CD4-positive, alpha-beta T cell treated with Interleukin-1 beta for 1 hour (primary cell): ENCODE results near the gene CAP2.
A peak's percentile ranks its signal among the peaks of the same experiment; 100 is the strongest.

ENCODE experiments used
- DNase-seq, 2 donors: peaks; one replicate each; pipeline ENCODE4 v3.0.0-alpha.2; 2020 to 2022

The CAP2 gene

DNA sequence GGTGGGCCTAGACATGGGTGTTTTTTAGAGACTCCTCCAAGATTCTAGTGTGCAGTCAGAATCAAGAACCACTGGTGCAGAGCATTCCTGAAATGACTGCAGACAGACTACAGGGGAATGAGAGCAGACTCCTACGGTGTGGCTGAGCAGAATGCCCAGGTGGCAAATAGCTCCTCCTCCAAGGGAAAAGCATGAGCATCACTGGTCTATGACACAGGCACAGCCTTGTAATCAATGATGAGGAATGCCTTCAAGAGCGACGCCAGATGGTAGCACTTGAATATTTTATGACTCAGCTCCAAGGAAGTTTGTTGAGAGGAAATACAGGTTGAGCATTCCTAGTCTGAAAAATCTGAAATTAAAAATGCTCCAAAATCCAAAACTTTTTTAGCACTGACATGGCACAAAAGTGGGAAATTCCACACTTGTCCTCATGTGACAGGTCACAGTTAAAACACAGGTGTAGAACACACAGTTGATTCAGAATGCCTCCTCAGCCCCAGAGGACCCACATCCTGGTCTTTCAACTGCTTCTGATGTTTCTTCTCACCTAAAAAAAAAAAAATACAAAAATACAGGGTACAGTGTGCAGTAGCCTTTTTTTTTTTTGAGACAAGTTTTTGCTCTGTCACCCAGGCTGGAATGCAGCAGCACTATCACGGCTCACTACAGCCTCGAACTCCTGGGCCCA is 196.2 kb downstream of the CAP2 start:
- DNase-seq, result peak in 1 of 2 donors; percentile 2

DNA sequence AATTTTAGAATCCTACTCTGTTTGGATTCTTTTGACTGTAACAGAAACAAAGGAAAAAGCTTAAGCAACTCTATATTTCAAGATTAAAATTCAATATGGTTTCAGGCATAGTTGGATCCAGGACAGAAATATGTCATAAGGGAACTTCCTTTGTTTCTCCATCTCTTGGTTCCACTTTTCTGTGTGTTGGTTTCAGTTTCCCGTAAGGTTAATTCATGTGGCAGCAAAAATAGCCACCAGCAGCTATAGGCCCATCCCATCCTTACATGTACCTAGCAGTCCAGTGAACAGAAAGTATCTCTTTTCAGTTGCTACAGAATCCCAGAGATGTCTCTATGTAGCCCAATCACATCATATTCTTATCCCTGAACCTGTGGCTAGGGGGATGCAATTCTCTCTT is 197.9 kb downstream of the CAP2 start:
- DNase-seq, result peak in 1 of 2 donors; percentile 11

DNA sequence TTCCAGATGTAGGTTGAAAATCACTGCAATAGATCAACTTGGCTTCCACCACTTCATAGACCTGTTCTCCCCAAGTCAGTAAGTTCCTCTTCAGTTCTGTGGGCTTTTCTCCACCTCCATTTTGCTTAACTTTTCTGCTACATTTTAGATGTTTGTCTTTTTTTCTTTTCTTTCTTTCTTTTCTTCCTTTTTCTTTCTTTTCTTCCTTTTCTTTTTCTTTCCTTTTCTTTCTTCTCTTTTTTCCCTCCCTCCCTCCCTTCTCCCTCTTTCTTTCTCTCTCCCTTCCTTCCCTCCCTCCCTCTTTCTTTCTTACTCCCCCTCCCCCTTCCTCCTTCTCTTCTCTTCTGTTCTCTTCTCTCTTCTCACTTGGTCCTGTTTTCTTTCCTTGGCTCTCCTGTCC is 199.9 kb downstream of the CAP2 start:
- DNase-seq, result no peak

DNA sequence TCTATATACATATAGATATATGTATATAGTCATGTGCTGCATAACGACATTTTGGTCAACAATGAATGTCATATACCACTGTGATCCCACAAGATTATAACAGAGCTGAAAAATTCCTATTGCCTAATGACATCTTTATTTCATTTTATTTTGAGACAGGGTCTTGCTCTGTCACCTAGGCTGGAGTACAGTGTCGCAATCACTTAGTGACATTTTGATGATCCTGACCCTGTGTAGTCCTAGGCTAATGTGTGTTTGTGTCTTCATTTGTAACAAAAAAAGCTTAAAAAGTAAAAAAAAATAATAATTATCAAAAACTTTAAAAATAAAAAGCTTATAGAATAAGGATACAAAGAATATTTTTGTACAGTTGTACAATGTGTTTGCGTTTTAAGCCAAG is 202.7 kb downstream of the CAP2 start:
- DNase-seq, result no peak

DNA sequence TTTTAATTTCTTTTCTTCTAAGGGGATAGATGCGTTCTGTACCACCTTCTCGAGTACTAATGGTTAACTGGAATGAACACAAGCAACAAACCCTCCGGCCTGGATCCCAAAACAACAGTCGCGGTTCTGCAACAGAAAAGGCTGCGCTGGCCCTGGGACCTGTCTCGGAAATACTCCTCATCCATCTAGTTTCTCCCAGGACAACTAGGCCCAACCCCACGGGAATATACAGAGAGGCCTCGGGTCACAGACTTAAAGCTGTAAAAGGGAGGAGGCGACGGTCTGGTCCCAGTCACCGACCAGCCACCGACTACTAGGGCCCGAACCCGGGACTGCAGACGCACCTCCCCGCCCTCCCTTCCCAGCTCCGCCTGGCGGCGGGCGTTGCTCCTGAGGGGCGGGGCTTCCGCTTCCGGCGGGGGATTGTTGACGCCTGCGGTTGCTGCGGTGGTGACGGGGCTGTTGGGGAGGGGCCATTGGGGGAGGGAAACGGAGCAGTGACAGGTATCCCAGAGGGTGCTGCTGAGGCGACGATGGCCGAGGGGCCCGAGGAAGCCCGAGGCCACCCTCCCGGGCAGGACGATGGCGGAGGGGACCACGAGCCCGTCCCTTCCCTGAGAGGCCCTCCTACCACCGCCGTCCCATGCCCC is 206.6 kb downstream of the CAP2 start, which contains the start of gene FAM8A1:
TSS of gene FAM8A1 (plus strand) at position 426 of the 650 bp plus-strand sequence. CDS start at position 534, 108 bp downstream.
- DNase-seq, result peak; percentile 94

DNA sequence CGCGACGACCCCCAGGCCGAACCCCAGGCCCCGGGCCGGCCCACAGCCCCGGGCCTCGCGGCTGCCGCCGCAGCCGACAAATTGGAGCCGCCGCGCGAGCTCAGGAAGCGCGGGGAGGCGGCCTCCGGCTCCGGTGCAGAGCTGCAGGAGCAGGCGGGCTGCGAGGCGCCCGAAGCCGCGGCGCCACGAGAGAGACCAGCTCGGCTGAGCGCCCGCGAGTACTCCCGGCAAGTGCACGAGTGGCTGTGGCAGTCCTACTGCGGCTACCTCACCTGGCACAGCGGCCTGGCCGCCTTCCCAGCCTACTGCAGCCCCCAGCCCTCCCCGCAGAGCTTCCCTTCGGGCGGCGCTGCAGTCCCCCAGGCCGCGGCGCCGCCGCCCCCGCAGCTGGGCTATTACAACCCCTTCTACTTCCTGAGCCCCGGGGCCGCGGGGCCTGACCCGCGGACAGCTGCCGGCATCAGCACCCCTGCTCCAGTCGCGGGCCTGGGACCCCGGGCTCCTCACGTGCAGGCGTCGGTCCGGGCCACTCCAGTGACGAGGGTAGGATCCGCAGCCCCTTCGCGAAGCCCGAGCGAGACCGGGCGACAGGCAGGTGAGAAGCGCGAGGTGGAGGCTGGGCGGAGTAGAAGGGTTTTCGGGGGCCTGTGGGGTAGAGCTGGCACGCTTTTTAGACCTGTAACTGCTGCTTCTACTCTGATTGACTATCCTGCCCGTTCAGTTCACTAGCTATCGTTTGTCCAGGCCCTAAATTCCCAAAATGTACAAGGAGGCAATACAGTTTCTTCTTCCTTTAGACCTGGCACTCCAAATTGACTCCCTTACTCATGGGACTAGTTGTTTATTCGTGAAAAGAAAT is 207.4 kb downstream of the CAP2 start:
- DNase-seq, result peak; percentile 21 to 42

GRCh38 chr6:17601386-17601703 is 207.9 kb downstream of the CAP2 start:
- DNase-seq, result no peak

DNA sequence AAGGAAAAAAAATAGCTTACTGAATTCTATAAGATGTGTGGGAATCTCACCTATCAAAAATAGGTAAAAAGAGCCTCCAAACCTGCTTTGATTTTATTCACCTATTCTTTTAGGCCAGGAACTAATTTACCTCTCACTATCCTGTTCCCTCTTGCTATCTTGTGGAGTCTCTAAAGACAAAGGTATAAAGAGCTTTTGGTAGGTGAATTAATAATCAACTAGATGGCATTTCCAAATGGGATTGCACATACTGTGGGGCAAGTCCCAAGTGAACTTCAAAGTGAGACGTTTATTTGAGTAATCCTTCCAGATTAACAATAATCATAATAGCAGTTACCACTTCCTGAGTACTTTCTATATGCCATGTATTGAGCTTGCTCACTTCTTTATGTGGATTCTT is 209.5 kb downstream of the CAP2 start:
- DNase-seq, result no peak

GRCh38 chr6:17606606-17607005 is 213.2 kb downstream of the CAP2 start:
- DNase-seq, result no peak
